Esophagus squamous epithelium (tissue), 4 donors: ENCODE results near the gene PARVG.

Source experiments
- POLR2A ChIP-seq, 4 donors: fragments of 450-650 bp; IDR thresholded peaks; one replicate each; pipeline ENCODE4 v1.6.1; 2017; ENCODE audit warnings: antibody characterized with exemption in 4 of 4, mild to moderate bottlenecking in 4 of 4, moderate library complexity in 3 of 4
- TF ChIP-seq, protein P1 (sequence below), 6 experiments: fragments of 450-650 bp in 4 of 6; fragments of 200-600 bp in 2 of 6; sonication (generic) in 2 of 6; IDR thresholded peaks; one replicate each; pipeline ENCODE4 v1.5.1; 2016 to 2019; ENCODE audit warnings: antibody characterized with exemption in 6 of 6, mild to moderate bottlenecking in 4 of 6, moderate library complexity in 4 of 6

DNA sequence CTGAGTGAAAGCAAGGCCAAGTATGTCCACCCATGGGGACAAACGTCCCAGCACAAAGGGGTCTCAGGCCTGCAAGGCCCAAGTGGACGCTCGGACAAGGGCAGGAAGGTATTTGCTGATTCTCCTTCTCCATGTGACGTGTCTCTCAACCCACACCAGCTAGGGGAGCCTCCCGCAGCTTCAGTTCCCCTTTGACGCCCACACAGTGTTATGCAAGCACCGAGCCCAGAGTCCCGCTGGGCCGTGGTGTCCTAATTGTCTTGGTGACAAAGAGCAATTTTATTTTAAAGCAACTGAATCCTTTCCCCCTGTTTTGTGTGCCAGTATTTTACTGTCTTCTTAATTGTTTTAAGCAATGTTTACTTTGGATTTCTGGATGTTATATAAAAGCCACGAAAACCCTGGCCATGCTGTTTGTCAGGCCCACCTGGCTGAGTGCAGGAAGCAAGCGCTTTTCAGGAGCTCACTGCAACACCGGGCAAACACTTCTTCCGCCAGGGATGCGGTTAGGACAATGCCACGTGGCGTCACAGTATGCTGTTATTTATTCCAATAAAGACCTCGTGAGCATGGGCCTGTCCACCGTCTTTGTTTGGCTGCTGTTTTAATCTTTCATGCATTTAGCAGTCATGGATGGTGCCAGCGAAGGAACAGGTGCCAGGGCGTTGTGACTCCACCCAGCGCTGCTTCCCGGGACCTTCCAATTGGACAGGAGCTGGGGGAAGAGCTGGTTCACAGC is 8.2 kb upstream of the PARVG start:
- TF ChIP-seq, protein P1, sequence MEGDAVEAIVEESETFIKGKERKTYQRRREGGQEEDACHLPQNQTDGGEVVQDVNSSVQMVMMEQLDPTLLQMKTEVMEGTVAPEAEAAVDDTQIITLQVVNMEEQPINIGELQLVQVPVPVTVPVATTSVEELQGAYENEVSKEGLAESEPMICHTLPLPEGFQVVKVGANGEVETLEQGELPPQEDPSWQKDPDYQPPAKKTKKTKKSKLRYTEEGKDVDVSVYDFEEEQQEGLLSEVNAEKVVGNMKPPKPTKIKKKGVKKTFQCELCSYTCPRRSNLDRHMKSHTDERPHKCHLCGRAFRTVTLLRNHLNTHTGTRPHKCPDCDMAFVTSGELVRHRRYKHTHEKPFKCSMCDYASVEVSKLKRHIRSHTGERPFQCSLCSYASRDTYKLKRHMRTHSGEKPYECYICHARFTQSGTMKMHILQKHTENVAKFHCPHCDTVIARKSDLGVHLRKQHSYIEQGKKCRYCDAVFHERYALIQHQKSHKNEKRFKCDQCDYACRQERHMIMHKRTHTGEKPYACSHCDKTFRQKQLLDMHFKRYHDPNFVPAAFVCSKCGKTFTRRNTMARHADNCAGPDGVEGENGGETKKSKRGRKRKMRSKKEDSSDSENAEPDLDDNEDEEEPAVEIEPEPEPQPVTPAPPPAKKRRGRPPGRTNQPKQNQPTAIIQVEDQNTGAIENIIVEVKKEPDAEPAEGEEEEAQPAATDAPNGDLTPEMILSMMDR (IDR thresholded peaks at IDR 0.05) = no peak
- no peak for TF ChIP-seq POLR2A (IDR thresholded peaks at IDR 0.05)
